ENCODE measurements around the gene PRR3.
"Not testable (repeated sequence)": the region's sequence is repeated elsewhere in the genome, so short reads cannot be mapped to it uniquely, and the experiment has no call there.

GRCh38 chr6:30521082-30521481 is 36.0 kb upstream of the PRR3 start:
- TF ChIP-seq FOXM1 (IDR thresholded peaks at IDR 0.05; ENCODE audit: low read depth); MXI1 (IDR thresholded peaks at IDR 0.05; ENCODE audit: low read depth, low read length); SMC3 (IDR thresholded peaks at IDR 0.05; ENCODE audit: low read depth, low read length); RFX5 (IDR thresholded peaks at IDR 0.05; ENCODE audit: low read length); NFIC (IDR thresholded peaks at IDR 0.05; ENCODE audit: borderline replicate concordance); TCF12 (IDR thresholded peaks at IDR 0.05); USF2 (IDR thresholded peaks at IDR 0.05; ENCODE audit: borderline replicate concordance, low read depth, low read length): not testable (repeated sequence)
